ENCODE results near the gene KCNH1. TPM values are rescaled to one million over a fixed set of nuclear protein-coding genes. Genes with fewer than 3 reads are reported as not detected.

KCNH1 gene
- total RNA-seq, 2 donors from 2014 or later = 0.27 to 0.70 TPM

GRCh38 chr1:210905365-210905904, 228.5 kb downstream of the KCNH1 start:
- DNase-seq (no peak), ATAC-seq (no peak)
- intact Hi-C loops (cut with DNase I, micrococcal nuclease) = no loop called here

DNA sequence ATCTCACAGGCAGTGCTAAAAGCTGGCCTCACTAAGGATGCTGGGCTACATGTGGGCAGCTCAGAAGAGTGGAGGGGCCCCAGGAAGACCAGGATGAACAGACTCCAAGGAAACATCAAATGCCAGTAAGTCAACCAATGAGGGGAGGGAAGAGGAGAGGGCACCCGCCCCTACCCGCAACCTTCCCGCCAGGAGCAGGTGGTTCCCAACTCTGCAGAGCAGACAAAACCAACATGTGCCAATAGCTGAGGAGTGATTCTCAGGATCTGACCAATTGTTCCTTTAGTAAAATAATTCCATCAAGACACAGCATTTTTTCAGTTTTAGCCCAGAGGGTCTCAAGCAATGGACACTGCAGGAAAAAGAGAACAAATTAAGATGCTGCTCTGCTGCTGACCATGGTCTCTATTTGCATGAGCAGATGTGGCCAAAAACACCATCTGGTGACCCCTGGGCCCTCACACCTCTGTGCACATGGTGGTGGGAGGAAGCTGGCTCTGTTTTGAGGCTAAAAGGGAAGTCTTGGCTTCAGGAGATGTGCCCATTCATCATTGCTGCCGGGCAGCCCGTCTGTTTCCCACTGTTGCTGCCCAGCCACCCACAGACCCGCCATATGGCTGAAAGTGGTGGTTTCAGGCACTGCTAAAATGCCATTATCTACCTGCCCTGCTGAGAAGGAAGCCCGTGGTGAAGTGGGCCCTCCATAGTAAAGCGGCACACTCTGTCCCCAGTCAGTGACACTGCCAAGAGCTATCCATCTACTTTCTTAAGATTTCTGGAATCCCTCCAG, 231.8 kb downstream of the KCNH1 start:
- intact Hi-C loops (cut with DNase I, micrococcal nuclease) = no loop called here
- DNase-seq (no peak), ATAC-seq (no peak)

GRCh38 chr1:210900820-210901219, 233.1 kb downstream of the KCNH1 start:
- DNase-seq (no peak), ATAC-seq (no peak)
- intact Hi-C loops (cut with DNase I, micrococcal nuclease) = no loop called here

GRCh38 chr1:210900079-210900478, 233.9 kb downstream of the KCNH1 start:
- DNase-seq (no peak), ATAC-seq (no peak)
- intact Hi-C loops (cut with DNase I, micrococcal nuclease) = no loop called here

DNA sequence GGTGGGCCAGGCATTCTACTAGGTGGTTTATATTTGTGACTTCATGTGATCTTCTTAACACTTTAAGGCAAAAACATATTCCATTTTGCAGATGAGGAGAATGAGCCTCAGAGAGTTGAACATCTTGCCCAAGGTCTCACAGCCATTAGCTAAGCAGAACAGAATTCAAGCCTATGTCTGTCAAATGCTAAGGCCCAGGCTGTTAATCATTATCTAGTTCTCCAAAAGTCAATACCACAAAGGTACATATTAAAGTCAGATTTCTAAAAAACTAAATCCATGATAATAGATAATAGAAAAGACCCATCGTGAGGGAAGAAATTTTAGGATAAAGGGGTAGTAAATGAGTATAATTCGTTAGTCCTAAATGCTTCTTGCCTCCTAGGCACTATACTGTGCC, 234.3 kb downstream of the KCNH1 start:
- ATAC-seq = no peak
- intact Hi-C loops (cut with DNase I, micrococcal nuclease) = no loop called here
- DNase-seq = no peak

GRCh38 chr1:210898473-210898872, 235.5 kb downstream of the KCNH1 start:
- no peak for DNase-seq
- intact Hi-C loops (cut with DNase I, micrococcal nuclease) = no loop called here
- ATAC-seq = no peak

- intact Hi-C loops (cut with DNase I, micrococcal nuclease) = no loop called here
- ATAC-seq = no peak
- no peak for DNase-seq
Observed at GRCh38 chr1:210883821-210884220, 250.1 kb downstream of the KCNH1 start.

GRCh38 chr1:210882414-210883221, 251.3 kb downstream of the KCNH1 start:
- ATAC-seq (no peak), DNase-seq (no peak)
- intact Hi-C loops (cut with DNase I, micrococcal nuclease) = no loop called here

DNA sequence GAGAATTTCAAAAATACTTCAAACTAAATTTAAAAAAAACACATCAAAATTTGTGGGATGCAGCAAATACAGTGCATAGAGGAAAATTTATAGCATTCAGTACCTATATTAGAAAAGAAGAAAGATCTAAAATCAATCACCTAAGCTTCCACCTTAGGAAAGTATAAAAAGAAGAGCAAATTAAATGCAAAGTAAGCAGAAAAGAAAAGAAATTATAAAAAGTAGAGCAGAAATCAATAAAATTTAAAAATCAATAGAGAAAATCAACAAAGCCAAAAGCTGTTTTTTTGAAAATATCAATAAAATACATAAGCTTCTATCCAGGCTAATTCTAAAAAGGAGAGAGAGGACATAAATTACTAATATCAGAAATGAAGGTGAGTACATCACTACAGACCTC, 255.4 kb downstream of the KCNH1 start:
- intact Hi-C loops (cut with DNase I, micrococcal nuclease) = no loop called here
- no peak for DNase-seq

DNA sequence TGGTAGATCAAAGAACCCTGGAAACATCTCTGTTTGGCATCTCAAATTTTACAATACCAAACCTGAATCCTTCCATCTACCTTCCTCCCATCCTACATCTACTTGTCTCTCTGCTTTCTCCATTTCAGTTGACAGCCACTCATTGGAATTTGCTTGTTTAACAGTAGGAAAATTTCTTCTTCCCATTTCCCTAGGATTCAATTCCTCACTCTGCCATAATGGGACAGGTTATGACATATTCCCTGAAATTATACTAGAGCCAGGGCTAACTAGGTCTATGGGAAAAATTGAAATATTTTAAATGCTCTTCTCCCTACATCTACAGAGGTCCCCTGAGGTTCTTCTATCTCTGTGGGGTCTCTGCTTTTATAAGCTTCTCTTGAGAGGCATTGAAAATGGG, 257.7 kb downstream of the KCNH1 start:
- ATAC-seq (no peak), DNase-seq (no peak)
- intact Hi-C loops (cut with DNase I, micrococcal nuclease) = no loop called here

More for the DNA sequence above, 255.4 kb downstream of the KCNH1 start:
- ATAC-seq = no peak

DNA sequence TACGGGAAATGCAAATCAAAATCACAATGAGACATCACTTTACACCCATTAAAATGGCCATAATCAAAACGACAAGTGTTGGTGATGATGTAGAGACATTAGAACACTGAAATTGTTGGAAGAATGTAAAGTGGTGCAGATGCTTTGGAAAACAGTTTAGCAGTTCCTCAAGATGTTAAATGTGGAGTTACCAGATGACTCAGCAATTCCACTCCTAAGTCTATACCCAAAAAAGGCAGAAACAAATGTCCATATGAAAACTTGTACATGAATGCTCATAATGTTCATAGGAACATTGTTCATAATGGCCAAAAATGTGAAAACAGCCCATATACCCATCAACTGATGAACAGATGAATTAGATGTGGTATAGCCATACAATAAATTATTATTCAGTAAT, 267.4 kb downstream of the KCNH1 start:
- ATAC-seq (no peak), DNase-seq (no peak)
- intact Hi-C loops (cut with DNase I, micrococcal nuclease) = no loop called here

DNA sequence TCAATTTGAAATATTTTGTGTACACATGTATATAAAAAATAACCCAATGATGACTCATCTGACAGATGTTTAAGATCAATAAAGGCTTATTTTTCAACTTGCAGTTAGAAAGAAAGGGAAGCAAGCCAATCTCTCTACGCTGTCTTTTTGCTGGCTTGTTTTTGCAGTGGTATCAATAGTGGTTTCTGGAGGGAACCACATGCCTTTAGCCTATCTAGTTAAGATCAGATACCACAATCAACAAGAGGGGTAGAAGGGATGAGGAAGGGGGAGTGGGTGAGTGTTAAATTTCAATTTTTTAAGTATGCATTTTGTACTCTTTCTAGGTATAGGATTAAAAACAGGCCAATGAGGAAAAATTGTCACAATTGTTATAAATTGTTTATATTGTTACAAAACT, 276.2 kb downstream of the KCNH1 start:
- DNase-seq (no peak), ATAC-seq (no peak)
- intact Hi-C loops (cut with DNase I, micrococcal nuclease) = no loop called here

GRCh38 chr1:210857146-210857663, 276.7 kb downstream of the KCNH1 start:
- intact Hi-C loops (cut with DNase I, micrococcal nuclease) = no loop called here
- ATAC-seq = no peak
- no peak for DNase-seq

DNA sequence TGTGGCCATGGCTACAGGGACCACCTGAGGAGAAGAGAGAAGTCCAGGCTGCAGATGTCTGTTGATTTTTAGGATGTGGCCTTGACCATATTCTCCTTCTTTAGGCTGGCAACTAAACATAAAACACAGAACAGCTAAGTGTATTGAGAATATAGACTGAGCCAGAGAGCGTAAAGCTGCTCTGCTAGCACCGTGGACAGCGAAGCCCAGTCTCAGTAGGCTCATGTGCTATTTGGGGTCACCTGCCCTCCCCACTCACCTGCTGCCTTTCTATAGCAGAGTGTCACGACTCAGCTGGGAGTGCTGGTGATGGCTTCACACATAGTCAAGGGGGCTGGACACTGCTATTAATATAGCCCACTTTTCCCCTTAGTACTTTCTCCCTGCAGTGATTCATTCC, 278.5 kb downstream of the KCNH1 start:
- intact Hi-C loops (cut with DNase I, micrococcal nuclease) = no loop called here
- ATAC-seq (no peak), DNase-seq (no peak)

DNA sequence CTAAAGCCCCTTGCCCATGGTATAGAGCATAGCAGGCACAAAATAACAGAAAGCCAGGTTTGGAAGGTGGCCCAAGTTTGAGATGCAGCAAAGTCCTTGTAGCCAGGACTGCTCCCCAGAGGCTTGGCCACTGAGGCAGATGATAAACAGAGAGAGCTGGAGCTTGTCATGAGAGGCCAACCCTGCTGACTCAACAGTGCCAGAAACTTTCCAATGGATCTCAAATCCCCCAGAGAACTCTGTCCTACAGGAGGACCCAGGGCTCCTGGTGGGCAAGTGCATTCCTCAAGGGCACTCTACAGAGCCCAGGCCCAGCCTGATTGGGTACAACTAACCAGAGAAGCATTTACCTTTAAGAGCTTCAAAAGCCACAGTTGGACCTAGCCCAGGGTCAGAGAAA, 280.7 kb downstream of the KCNH1 start:
- no peak for ATAC-seq
- intact Hi-C loops (cut with DNase I, micrococcal nuclease) = no loop called here
- DNase-seq = no peak

- ATAC-seq (no peak), DNase-seq (no peak)
- intact Hi-C loops (cut with DNase I, micrococcal nuclease) = no loop called here
Observed at GRCh38 chr1:210850556-210850955, 283.4 kb downstream of the KCNH1 start.

DNA sequence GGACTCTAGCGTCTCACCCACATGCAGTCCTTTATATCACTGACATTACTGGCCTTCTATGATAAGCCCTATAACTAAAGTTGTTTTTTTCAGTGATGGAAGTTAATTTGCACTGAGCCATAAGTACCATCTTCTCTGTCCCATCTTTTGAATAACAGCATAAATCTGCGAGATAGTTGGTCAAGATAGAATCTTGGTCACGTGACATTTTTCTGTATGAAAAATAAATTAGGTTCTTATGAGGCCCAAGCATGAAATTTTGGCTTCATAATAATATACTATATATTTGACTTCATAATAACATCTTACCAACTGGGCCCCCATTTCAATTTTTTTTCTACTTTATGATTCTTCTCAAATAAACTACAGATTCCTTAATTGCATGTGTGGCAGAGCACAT, 285.5 kb downstream of the KCNH1 start:
- ATAC-seq = no peak
- intact Hi-C loops (cut with DNase I, micrococcal nuclease) = no loop called here
- no peak for DNase-seq

DNA sequence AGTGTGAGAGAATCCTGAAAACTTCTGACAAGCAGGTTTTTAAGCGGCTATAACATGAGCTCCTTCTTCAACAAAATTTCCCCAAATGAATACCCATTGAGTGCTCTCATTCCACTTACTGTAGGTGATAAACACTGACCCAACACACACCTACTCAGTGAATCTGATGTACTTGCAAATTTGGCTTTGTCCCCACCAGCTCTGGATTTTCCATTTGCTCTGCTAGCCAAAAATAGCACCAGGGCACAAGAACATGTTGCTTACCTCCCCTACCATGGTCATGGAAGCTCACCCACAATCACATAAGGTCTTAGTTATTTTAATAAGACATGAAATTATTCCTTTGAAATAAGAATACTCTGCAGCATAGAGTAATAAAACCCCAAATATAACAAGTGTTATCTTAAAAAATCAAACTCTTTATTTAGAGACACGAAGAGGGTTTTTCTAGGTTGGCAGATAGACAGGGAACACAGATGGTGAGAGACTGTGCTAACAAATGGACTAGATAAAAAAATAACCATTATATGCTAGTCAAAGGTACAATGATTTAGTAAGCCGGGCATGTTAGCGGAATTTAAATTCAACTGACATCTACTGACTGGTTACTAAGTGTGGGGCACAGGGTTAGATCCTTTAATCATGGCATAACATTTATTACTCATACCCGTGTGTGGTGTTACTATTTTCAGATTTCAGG, 291.9 kb downstream of the KCNH1 start:
- intact Hi-C loops (cut with DNase I, micrococcal nuclease) = no loop called here
- DNase-seq (no peak), ATAC-seq (no peak)
